Thyroid gland (tissue), 4 donors: ENCODE results near the gene FAT2. TPM values are rescaled to one million over a fixed set of nuclear protein-coding genes. Genes with fewer than 3 reads are reported as not detected.
A peak's percentile ranks its signal among the peaks of the same experiment; 100 is the strongest.

Experiments
- DNase-seq, 2 donors: peaks; one replicate each; pipeline ENCODE4 v3.0.0-alpha.2; 2019
- H3K27ac ChIP-seq, 3 donors: fragments of 200-600 bp; sonication (generic); 1 replicate in 2 of 3; 2 replicates in 1 of 3; pipeline ENCODE4 v1.5.1; 2016 to 2019; ENCODE audit warnings: mild to moderate bottlenecking in 1 of 3, moderate library complexity in 1 of 3
- H3K27me3 ChIP-seq: fragments of 200-600 bp; sonication (generic); one replicate; pipeline ENCODE4 v1.5.1; 2019
- H3K36me3 ChIP-seq, 2 donors: fragments of 200-600 bp; sonication (generic); one replicate each; pipeline ENCODE4 v1.5.1; 2016 to 2019
- H3K4me1 ChIP-seq, 2 donors: fragments of 200-600 bp; sonication (generic); one replicate each; pipeline ENCODE4 v1.5.1; 2017 to 2019
- H3K4me3 ChIP-seq, 3 donors: fragments of 200-600 bp; sonication (generic); replicated peaks in 1 of 3; 1 replicate in 2 of 3; 2 replicates in 1 of 3; pipeline ENCODE4 v1.5.1; 2016; ENCODE audit warnings: mild to moderate bottlenecking in 1 of 3
- H3K9me3 ChIP-seq: fragments of 200-600 bp; sonication (generic); one replicate; pipeline ENCODE4 v1.5.1; 2017
- CTCF ChIP-seq, 6 experiments: fragments of 200-600 bp in 3 of 6; fragments of 450-650 bp in 3 of 6; sonication (generic) in 3 of 6; IDR thresholded peaks; one replicate each; pipeline ENCODE4 v1.5.1; 2016 to 2019; ENCODE audit warnings: antibody characterized with exemption in 6 of 6, mild to moderate bottlenecking in 2 of 6, inconsistent platforms in 1 of 6, moderate library complexity in 1 of 6
- POLR2A ChIP-seq, 2 donors: fragments of 450-650 bp; IDR thresholded peaks; one replicate each; pipeline ENCODE4 v1.6.1; 2017; ENCODE audit warnings: antibody characterized with exemption in 2 of 2, mild to moderate bottlenecking in 2 of 2, moderate library complexity in 1 of 2
- WGBS, 2 donors: methylation state at CpG; one replicate each; pipeline ENCODE4 v1.1.5; 2017; 5-methylcytosine and 5-hydroxymethylcytosine counted together
- intact Hi-C: fragments of 100-400 bp; cut with DNase I; formaldehyde crosslinking; loops from one replicate; pipeline ENCODE4 v1.15.1; 2023
- total RNA-seq, 4 donors: library from RNA; depleted of rRNA; stranded (reverse); fragments of >200 nt; gene quantifications; one replicate each; pipeline ENCODE4 v1.2.3, GENCODE V29; 2016

The FAT2 gene
- total RNA-seq, 4 donors from 2014 or later = 0.11 to 0.54 (median 0.13) TPM; not detected in 1

DNA sequence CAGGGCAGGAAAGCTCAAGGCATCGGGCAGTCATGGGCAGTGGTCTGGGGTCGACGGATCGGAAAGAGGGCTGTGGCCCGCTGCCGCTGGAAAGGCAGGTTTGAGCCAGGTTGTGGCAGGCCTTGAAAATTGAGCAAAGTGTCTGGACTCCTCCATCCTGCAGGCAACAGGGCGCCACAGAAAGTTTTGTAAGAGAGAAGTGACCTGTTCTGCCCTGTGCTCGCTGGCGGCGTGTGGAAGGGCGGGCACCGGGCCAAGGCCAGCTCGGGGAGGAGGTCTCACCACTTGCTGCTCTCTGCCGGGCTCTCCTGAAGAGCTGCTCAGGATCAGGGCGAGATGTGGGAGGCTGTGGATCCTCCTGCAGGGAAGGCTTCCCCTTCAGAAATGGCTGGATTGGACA is 41.4 kb upstream of the FAT2 start:
- TF ChIP-seq CTCF (IDR thresholded peaks at IDR 0.05) (no peak), POLR2A (IDR thresholded peaks at IDR 0.05) (no peak)
- Histone ChIP-seq H3K36me3 (no peaks in the 10 kb centered on the region), H3K27me3 (no peaks in the 10 kb centered on the region), H3K9me3 (no peaks in the 10 kb centered on the region), H3K4me1 (no peaks in the 10 kb centered on the region), H3K27ac (no peak overlapping the region), H3K4me3 (no peak overlapping the region)
- 37 to 45% methylated on average over 14 to 15 of the region's 15 CpGs for WGBS, 2 donors
- intact Hi-C loops = no loop called here
- DNase-seq = peak; percentile 61 to 63

GRCh38 chr5:151631941-151632340 is 40.8 kb upstream of the FAT2 start:
- TF ChIP-seq CTCF (IDR thresholded peaks at IDR 0.05) (no peak), POLR2A (IDR thresholded peaks at IDR 0.05) (no peak)
- DNase-seq = no peak
- H3K9me3 ChIP-seq = no peaks in the 10 kb centered on the region
- intact Hi-C loops = no loop called here
- no peaks in the 10 kb centered on the region for H3K36me3 ChIP-seq
- 95 to 96% methylated on average over 5 of the region's 5 CpGs for WGBS, 2 donors
- no peaks in the 10 kb centered on the region for H3K4me1 ChIP-seq
- H3K4me3 ChIP-seq = no peak overlapping the region
- no peaks in the 10 kb centered on the region for H3K27me3 ChIP-seq
- H3K27ac ChIP-seq = no peak overlapping the region

DNA sequence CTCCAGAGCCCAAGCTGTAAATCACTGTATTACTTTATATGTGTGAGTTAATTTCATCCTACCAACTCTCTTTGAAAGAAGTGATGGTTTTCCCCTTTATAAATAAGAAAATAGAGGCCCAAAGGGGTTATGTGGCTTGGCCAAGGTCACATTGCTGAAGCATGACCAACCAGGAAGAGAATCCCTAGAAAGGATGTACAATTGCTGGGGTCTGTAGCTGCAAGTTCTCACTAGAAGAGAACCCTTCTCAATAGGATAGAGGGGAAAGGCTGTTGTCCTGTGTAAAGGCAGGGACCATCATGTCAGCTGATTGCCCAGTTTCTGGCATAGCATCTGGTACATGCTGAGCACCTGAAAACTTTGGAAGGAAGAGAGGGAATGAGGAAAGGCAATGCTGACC is 39.0 kb upstream of the FAT2 start:
- Histone ChIP-seq H3K27me3 (no peaks in the 10 kb centered on the region), H3K4me1 (no peaks in the 10 kb centered on the region), H3K36me3 (no peaks in the 10 kb centered on the region), H3K4me3 (no peak overlapping the region), H3K27ac (no peak overlapping the region), H3K9me3 (no peaks in the 10 kb centered on the region)
- intact Hi-C loops = no loop called here
- TF ChIP-seq CTCF (IDR thresholded peaks at IDR 0.05) (no peak), POLR2A (IDR thresholded peaks at IDR 0.05) (no peak)
- DNase-seq = no peak

DNA sequence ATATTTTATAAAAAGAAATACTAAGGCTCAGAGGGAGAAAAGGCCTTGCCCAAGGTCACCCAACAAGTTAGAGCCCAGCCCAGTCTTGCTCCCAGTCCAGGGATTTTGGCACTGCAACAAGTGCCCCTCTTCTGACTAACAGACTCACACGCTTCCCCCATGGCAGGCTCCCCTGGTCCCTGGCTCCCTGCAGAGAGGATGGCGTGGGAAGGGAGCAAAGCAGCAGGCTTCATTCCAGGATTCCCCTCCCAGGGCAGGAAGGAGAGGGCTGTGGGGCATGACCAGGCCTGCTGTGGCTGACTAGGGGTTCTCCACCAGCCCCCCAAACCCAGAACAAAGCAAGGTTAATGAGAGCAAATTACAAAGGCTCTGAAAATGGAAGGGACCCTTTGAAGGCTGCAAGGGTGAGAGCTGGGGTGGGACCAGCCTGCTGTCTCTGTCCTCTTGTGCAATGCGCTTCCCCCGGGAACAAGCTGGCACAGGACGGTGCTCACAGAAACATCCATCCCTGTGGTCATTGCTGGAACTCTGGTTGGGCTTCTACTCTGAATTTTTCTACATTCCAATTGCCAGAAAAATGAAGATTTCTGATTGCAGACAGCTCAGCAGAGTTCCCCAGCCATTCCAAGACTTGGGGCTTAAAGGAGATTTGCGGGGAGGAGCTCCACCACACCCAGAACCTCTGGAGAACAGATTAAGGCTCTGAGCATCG is 37.1 kb upstream of the FAT2 start:
- no peak overlapping the region for H3K27ac ChIP-seq
- H3K4me1 ChIP-seq = no peaks in the 10 kb centered on the region
- 80 to 85% methylated on average over 7 of the region's 7 CpGs for WGBS, 2 donors
- no peak overlapping the region for H3K4me3 ChIP-seq
- no peaks in the 10 kb centered on the region for H3K36me3 ChIP-seq
- H3K9me3 ChIP-seq = no peaks in the 10 kb centered on the region
- no peak for TF ChIP-seq CTCF (IDR thresholded peaks at IDR 0.05)
- TF ChIP-seq POLR2A (IDR thresholded peaks at IDR 0.05) = no peak
- intact Hi-C loops = no loop called here
- no peaks in the 10 kb centered on the region for H3K27me3 ChIP-seq
- peak in 1 of 2 donors; percentile 7 for DNase-seq

GRCh38 chr5:151627650-151628049 is 36.5 kb upstream of the FAT2 start:
- TF ChIP-seq CTCF (IDR thresholded peaks at IDR 0.05) (no peak), POLR2A (IDR thresholded peaks at IDR 0.05) (no peak)
- Histone ChIP-seq H3K4me1 (no peaks in the 10 kb centered on the region), H3K27me3 (no peaks in the 10 kb centered on the region), H3K27ac (no peak overlapping the region), H3K36me3 (no peaks in the 10 kb centered on the region), H3K9me3 (no peaks in the 10 kb centered on the region), H3K4me3 (no peak overlapping the region)
- DNase-seq = no peak
- intact Hi-C loops = no loop called here
- WGBS, 2 donors = 76 to 79% methylated on average over 6 of the region's 6 CpGs
